ENCODE results near the gene BRD2. TPM values are rescaled to one million over a fixed set of nuclear protein-coding genes. Genes with fewer than 3 reads are reported as not detected.

BRD2 gene
- total and polyA plus RNA-seq, 9 of the 15 experiments (the other 6 are each of a cell fraction or from before 2014, with no cell fraction given) = 19.0 to 252 (median 181) TPM

DNA sequence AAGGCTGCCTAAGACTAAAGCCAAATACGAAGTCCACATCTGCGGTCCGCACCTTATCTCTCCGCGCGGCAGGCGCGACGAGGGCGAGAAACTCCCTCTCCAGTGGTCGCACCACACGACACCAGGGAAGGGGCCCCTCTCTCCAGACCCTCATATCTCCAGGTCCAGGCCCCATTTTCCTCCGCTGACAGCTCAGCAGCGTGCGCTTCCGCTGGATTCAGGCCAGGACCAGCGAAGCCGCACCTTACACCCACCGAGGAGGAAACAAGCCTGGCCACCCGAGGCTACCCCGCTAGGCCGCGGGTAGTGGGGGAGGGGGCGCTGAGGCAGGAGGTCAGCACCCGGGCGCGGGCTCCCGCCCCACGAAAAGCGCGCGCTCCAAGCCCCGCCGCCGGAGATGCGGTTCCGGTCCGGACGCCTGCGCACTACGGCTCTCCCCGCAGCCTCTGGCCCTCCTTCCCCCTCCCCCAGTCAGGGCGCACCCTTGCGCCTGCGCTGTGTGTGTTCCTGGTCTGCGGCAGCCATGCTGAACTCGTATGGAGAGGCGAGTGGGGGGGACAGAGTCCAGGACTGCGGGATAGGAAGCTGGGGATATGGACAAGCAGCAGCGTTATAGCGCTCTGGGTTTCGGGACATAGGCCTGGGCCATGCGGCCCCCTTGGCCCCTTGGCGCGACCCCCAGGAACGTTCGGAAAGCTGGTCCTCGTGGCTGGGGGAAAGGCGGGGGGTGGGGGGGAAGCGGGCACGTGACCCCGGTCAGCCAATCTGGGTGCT, at the start of gene BRD2 (continued):
- peak; percentile 91 for TF ChIP-seq TOE1 (IDR thresholded peaks at IDR 0.05; ENCODE audit: borderline replicate concordance)
- no peak for TF ChIP-seq TOE1 (CRISPR knock-in tag; IDR thresholded peaks at IDR 0.05; ENCODE audit: borderline replicate concordance, low read depth)
- no peak for TF ChIP-seq IFI16 (CRISPR knock-in tag; IDR thresholded peaks at IDR 0.05)
- no peak for TF ChIP-seq HSF4 (CRISPR knock-in tag; IDR thresholded peaks at IDR 0.05; ENCODE audit: borderline replicate concordance)
- peak; percentile 89; the same call in 1 of the 2 replicates for TF ChIP-seq ZNF511 (CRISPR knock-in tag; IDR thresholded peaks at IDR 0.05)
- no peak for TF ChIP-seq LARP7 (IDR thresholded peaks at IDR 0.05)
- TF ChIP-seq TFAP4 (CRISPR knock-in tag; IDR thresholded peaks at IDR 0.05; ENCODE audit: borderline replicate concordance) = peak; percentile 86
- TF ChIP-seq KAT7 (CRISPR knock-in tag; IDR thresholded peaks at IDR 0.05; ENCODE audit: borderline replicate concordance) = peak; percentile 90; the same call in 1 of the 2 replicates
- TF ChIP-seq ESRRA (IDR thresholded peaks at IDR 0.05; ENCODE audit: borderline replicate concordance, low read depth) = peak; percentile 87
- TF ChIP-seq ELF2 (CRISPR knock-in tag; IDR thresholded peaks at IDR 0.05) = 0 out of 2 replicates have a peak, but pooled peaks have one; percentile 25
- TF ChIP-seq JUN (IDR thresholded peaks at IDR 0.05; ENCODE audit: borderline replicate concordance, low read depth, low read length) = peak; percentile 35
- 0 out of 2 replicates have a peak, but pooled peaks have one; percentile 12 for TF ChIP-seq JUN (CRISPR knock-in tag; IDR thresholded peaks at IDR 0.05; ENCODE audit: borderline replicate concordance)
- no peak for TF ChIP-seq HNRNPH1 (optimal IDR thresholded peaks at IDR 0.05; ENCODE audit: low read depth, low read length)
- TF ChIP-seq, protein P1, sequence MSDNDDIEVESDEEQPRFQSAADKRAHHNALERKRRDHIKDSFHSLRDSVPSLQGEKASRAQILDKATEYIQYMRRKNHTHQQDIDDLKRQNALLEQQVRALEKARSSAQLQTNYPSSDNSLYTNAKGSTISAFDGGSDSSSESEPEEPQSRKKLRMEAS (CRISPR knock-in tag; IDR thresholded peaks at IDR 0.05) = peak; percentile 94
- TF ChIP-seq CBX3 (IDR thresholded peaks at IDR 0.05; ENCODE audit: borderline replicate concordance in 1 of 2, low read length in 2 of 2) = peak in 1 of 2 experiments; percentile 18; a peak in 2 of 3 replicates
- TF ChIP-seq SMARCA4 (IDR thresholded peaks at IDR 0.05) = peak; percentile 57; the same call in 1 of the 2 replicates
- peak; percentile 89 for TF ChIP-seq LEF1 (IDR thresholded peaks at IDR 0.05)
- TF ChIP-seq, protein P2, sequence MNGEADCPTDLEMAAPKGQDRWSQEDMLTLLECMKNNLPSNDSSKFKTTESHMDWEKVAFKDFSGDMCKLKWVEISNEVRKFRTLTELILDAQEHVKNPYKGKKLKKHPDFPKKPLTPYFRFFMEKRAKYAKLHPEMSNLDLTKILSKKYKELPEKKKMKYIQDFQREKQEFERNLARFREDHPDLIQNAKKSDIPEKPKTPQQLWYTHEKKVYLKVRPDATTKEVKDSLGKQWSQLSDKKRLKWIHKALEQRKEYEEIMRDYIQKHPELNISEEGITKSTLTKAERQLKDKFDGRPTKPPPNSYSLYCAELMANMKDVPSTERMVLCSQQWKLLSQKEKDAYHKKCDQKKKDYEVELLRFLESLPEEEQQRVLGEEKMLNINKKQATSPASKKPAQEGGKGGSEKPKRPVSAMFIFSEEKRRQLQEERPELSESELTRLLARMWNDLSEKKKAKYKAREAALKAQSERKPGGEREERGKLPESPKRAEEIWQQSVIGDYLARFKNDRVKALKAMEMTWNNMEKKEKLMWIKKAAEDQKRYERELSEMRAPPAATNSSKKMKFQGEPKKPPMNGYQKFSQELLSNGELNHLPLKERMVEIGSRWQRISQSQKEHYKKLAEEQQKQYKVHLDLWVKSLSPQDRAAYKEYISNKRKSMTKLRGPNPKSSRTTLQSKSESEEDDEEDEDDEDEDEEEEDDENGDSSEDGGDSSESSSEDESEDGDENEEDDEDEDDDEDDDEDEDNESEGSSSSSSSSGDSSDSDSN (IDR thresholded peaks at IDR 0.05; ENCODE audit: borderline replicate concordance in 1 of 2, low read depth in 2 of 2, low read length in 2 of 2) = no peak
- TF ChIP-seq PRMT5 (CRISPR knock-in tag; IDR thresholded peaks at IDR 0.05) = no peak
- TF ChIP-seq KLF1 (tag; IDR thresholded peaks at IDR 0.05) = peak; percentile 78
- TF ChIP-seq TRIM24 (IDR thresholded peaks at IDR 0.05) = peak in 1 of 2 experiments; percentile 87; a peak in 2 of 4 replicates
- peak; percentile 20; the same call in 1 of the 2 replicates for TF ChIP-seq ZNF644 (tag; IDR thresholded peaks at IDR 0.05; ENCODE audit: low read depth)

Data from K562 (cell line).